Motor neuron (in vitro differentiated cells): ENCODE data around the gene SPATA31C1. TPM values are rescaled to one million over a fixed set of nuclear protein-coding genes. Genes with fewer than 3 reads are reported as not detected.
"Not testable (repeated sequence)": the region's sequence is repeated elsewhere in the genome, so short reads cannot be mapped to it uniquely, and the experiment has no call there.

ENCODE experiments used
- ATAC-seq, 8 experiments: fragments of 200-7000 bp; cut with Tn5 transposase; replicated peaks in 6 of 8; 2 replicates each; pipeline ENCODE4 v1.8.0; 2021; ENCODE audit warnings: mild to moderate bottlenecking in 8 of 8, moderate library complexity in 8 of 8
- H3K27ac ChIP-seq, 2 donors: fragments of 250-450 bp; sonication (Bioruptor Pico); 2 replicates each; pipeline ENCODE4 v1.9.0; 2021; ENCODE audit warnings: antibody characterized with exemption in 2 of 2, mild to moderate bottlenecking in 2 of 2, moderate library complexity in 1 of 2
- H3K4me1 ChIP-seq, 2 donors: fragments of 250-450 bp; sonication (Bioruptor Pico); replicated peaks in 1 of 2; 2 replicates each; pipeline ENCODE4 v1.6.1; 2021; ENCODE audit warnings: antibody characterized with exemption in 2 of 2, mild to moderate bottlenecking in 2 of 2, moderate library complexity in 1 of 2
- H3K4me3 ChIP-seq, 5 donors: fragments of 250-450 bp; sonication (Bioruptor Pico); 2 replicates each; pipeline ENCODE4 v1.9.0; 2021; ENCODE audit warnings: antibody characterized with exemption in 5 of 5, mild to moderate bottlenecking in 5 of 5, moderate library complexity in 4 of 5
- whole genome bisulfite sequencing, 10 experiments: fragments of 450-650 bp; shearing (Covaris generic); methylation state at CpG; one replicate each; pipeline ENCODE4 v1.0.0; 2022; 5-methylcytosine and 5-hydroxymethylcytosine counted together
- in situ Hi-C, 9 experiments: fragments of 400-800 bp; cut with MboI; loops; one replicate each; pipeline ENCODE4 v1.15.0; 2021; ENCODE audit warnings: low sequenced_read_pairs in 9 of 9, low pct_unique_long_range_greater_than_20kb in 2 of 9; ENCODE audit not compliant: unreplicated experiment in 9 of 9
- total RNA-seq, 8 experiments: library from RNA; unstranded; fragments of 300-600 nt; gene quantifications; 2 replicates each; pipeline versions ENCODE4 v1.2.3 to v1.2.4, GENCODE V29; 2022

SPATA31C1 gene
- under 1 TPM in 6 of 8 experiments, not detected in 2; 0.05 to 0.57 (median 0.12) TPM for total RNA-seq

- H3K27ac ChIP-seq, in situ Hi-C loops, H3K4me3 ChIP-seq, H3K4me1 ChIP-seq, ATAC-seq: not testable (repeated sequence)
- no CpG with 5 or more reads among the region's 8 CpGs for WGBS, 10 experiments
These were observed at the start of gene SPATA31C1 for GRCh38 chr9:87917662-87918061. TSS of gene SPATA31C1 (plus strand) at chr9:87917962.

GRCh38 chr9:87868175-87868574 is 49.6 kb upstream of the SPATA31C1 start:
- ATAC-seq, result no peak
- no peak overlapping the region for H3K27ac ChIP-seq
- in situ Hi-C loops, result no loop called here
- no peaks in the 10 kb centered on the region for H3K4me1 ChIP-seq
- H3K4me3 ChIP-seq, result no peak overlapping the region
- WGBS, 10 experiments, result 88 to 100% (median 91%) methylated on average over 1 to 7 of the region's 9 CpGs; no CpG with 5 or more reads in 6 of the 10 experiments

- WGBS, 10 experiments, result 90 to 100% (median 95%) methylated on average over 1 to 2 of the region's 3 CpGs; no CpG with 5 or more reads in 6 of the 10 experiments
- H3K27ac ChIP-seq, result no peak overlapping the region
- H3K4me1 ChIP-seq, result no peaks in the 10 kb centered on the region
- in situ Hi-C loops, result no loop called here
- no peak overlapping the region for H3K4me3 ChIP-seq
- ATAC-seq, result no peak
These were observed 49.1 kb upstream of the SPATA31C1 start for GRCh38 chr9:87868635-87869034.

GRCh38 chr9:87869082-87869481 is 48.7 kb upstream of the SPATA31C1 start:
- in situ Hi-C loops, result no loop called here
- peaks cover 1 to 4% of the 10 kb centered on the region in 2 donors for H3K4me1 ChIP-seq
- H3K27ac ChIP-seq, result no peak overlapping the region
- H3K4me3 ChIP-seq, result no peak overlapping the region
- no peak for ATAC-seq
- WGBS, 10 experiments, result 70 to 100% (median 90%) methylated on average over 1 to 2 of the region's 11 CpGs; no CpG with 5 or more reads in 7 of the 10 experiments

GRCh38 chr9:87871425-87872078 is 46.2 kb upstream of the SPATA31C1 start:
- Histone ChIP-seq H3K4me1 (peaks cover 12 to 14% of the 10 kb centered on the region in 2 donors), H3K4me3 (no peak overlapping the region), H3K27ac (no peak overlapping the region)
- ATAC-seq, result no peak
- in situ Hi-C loops, result no loop called here
- 43 to 100% (median 89%) methylated on average over 1 to 7 of the region's 7 CpGs; no CpG with 5 or more reads in 4 of the 10 experiments for WGBS, 10 experiments

- peaks cover 12 to 14% of the 10 kb centered on the region in 2 donors for H3K4me1 ChIP-seq
- 40 to 100% (median 73%) methylated on average over 1 to 4 of the region's 8 CpGs; no CpG with 5 or more reads in 4 of the 10 experiments for WGBS, 10 experiments
- no peak overlapping the region for H3K4me3 ChIP-seq
- ATAC-seq, result peak in 3 of 8 experiments; percentile 24 to 76 (median 28)
- in situ Hi-C loops, result no loop called here
- H3K27ac ChIP-seq, result no peak overlapping the region
These were observed 45.6 kb upstream of the SPATA31C1 start for GRCh38 chr9:87872079-87872624.

GRCh38 chr9:87873607-87874303 is 44.0 kb upstream of the SPATA31C1 start:
- 100% methylated on average over 3 to 4 of the region's 5 CpGs; no CpG with 5 or more reads in 8 of the 10 experiments for WGBS, 10 experiments
- H3K27ac ChIP-seq, result no peak overlapping the region
- H3K4me3 ChIP-seq, result no peak overlapping the region
- ATAC-seq, result peak in 3 of 8 experiments; percentile 7 to 31 (median 12)
- in situ Hi-C loops, result no loop called here
- peaks cover 12 to 14% of the 10 kb centered on the region in 2 donors for H3K4me1 ChIP-seq

GRCh38 chr9:87874304-87874623 is 43.5 kb upstream of the SPATA31C1 start:
- H3K4me1 ChIP-seq, result peaks cover 12 to 14% of the 10 kb centered on the region in 2 donors
- in situ Hi-C loops, result no loop called here
- 63 to 90% (median 75%) methylated on average over 2 to 7 of the region's 7 CpGs; no CpG with 5 or more reads in 1 of the 10 experiments for WGBS, 10 experiments

GRCh38 chr9:87875060-87875459 is 42.7 kb upstream of the SPATA31C1 start:
- ATAC-seq, result peak in 4 of 8 experiments; percentile 20 to 62 (median 46)
- in situ Hi-C loops, result no loop called here
- Histone ChIP-seq H3K4me3 (no peak overlapping the region), H3K27ac (no peak overlapping the region), H3K4me1 (peaks cover 12 to 14% of the 10 kb centered on the region in 2 donors)

More at GRCh38 chr9:87874304-87874623, 43.5 kb upstream of the SPATA31C1 start:
- H3K27ac ChIP-seq, result no peak overlapping the region
- ATAC-seq, result peak in 3 of 8 experiments; percentile 63 to 82 (median 69)
- no peak overlapping the region for H3K4me3 ChIP-seq

GRCh38 chr9:87875831-87876545 is 41.8 kb upstream of the SPATA31C1 start:
- Histone ChIP-seq H3K27ac (no peak overlapping the region), H3K4me3 (no peak overlapping the region), H3K4me1 (peaks cover 12 to 14% of the 10 kb centered on the region in 2 donors)
- in situ Hi-C loops, result no loop called here
- 52 to 100% (median 65%) methylated on average over 1 to 4 of the region's 5 CpGs; no CpG with 5 or more reads in 5 of the 10 experiments for WGBS, 10 experiments
- ATAC-seq, result no peak

GRCh38 chr9:87876708-87877107 is 41.1 kb upstream of the SPATA31C1 start:
- 60 to 100% (median 100%) methylated on average over 1 of the region's 5 CpGs; no CpG with 5 or more reads in 6 of the 10 experiments for WGBS, 10 experiments

GRCh38 chr9:87878989-87879511 is 38.7 kb upstream of the SPATA31C1 start:
- Histone ChIP-seq H3K4me3 (no peak overlapping the region), H3K27ac (no peak overlapping the region), H3K4me1 (peaks cover 13 to 19% of the 10 kb centered on the region in 2 donors)
- peak in 4 of 8 experiments; percentile 26 to 90 (median 88) for ATAC-seq
- in situ Hi-C loops, result no loop called here
- 0 to 78% (median 20%) methylated on average over 1 of the region's 1 CpG; no CpG with 5 or more reads in 1 of the 10 experiments for WGBS, 10 experiments

More at GRCh38 chr9:87876708-87877107, 41.1 kb upstream of the SPATA31C1 start:
- in situ Hi-C loops, result no loop called here
- H3K4me1 ChIP-seq, result peaks cover 12 to 14% of the 10 kb centered on the region in 2 donors
- ATAC-seq, result no peak
- H3K27ac ChIP-seq, result no peak overlapping the region
- H3K4me3 ChIP-seq, result no peak overlapping the region
